K562 (cell line): ENCODE results near the gene ZNF18. TPM values are rescaled to one million over a fixed set of nuclear protein-coding genes. Genes with fewer than 3 reads are reported as not detected.

Experiments used
- ATAC-seq: fragments of 200-7000 bp; cut with Tn5 transposase; 3 replicates; pipeline ENCODE4 v1.9.1; 2020; ENCODE audit warnings: moderate library complexity
- BruUV-seq: library from RNA; stranded (reverse); fragments of 400-500 nt; replicated peaks from 2 replicates; lab custom pipeline; 2021; lab: Mats Ljungman, UMichigan
- CTCF ChIA-PET: fragments of 300-600 bp; formaldehyde crosslinking; extraction: SDS; loops from one replicate; lab custom pipeline; 2021; ENCODE audit warnings: low intra/inter-chr PET ratio; lab: Yijun Ruan, JAX
- POLR2A ChIA-PET: fragments of 300-600, 350-650 bp; sonication (Branson Sonifier 250); formaldehyde crosslinking; extraction: SDS; loops from one replicate; lab custom pipeline; 2021; ENCODE audit warnings: antibody characterized with exemption, inconsistent platforms; lab: Yijun Ruan, JAX
- DNase-seq, 4 experiments: peaks; one replicate each; pipeline versions ENCODE4 v3.0.0 to v3.0.0-alpha.2; 2011 to 2018; ENCODE audit warnings: low spot score in 3 of 4, mixed read lengths in 3 of 4; ENCODE audit errors: extremely low read depth in 1 of 4
- FAIRE-seq: peaks from 2 replicates; lab custom pipeline; 2011; peaks lifted over from hg19 to GRCh38; lab: Jason Lieb, UNC
- H2AFZ ChIP-seq: 2 replicates; pipeline ENCODE4 v1.6.0; 2011; ENCODE audit warnings: low read depth, low read length, control low read depth, inconsistent platforms
- H3K27ac ChIP-seq: fragments of 200-600 bp; 3 replicates; pipeline ENCODE4 v1.8.0; 2011; ENCODE audit warnings: low read depth, mild to moderate bottlenecking, control low read depth, inconsistent platforms, low read length, moderate library complexity, mixed read lengths; ENCODE audit errors: extremely low read depth
- H3K27me3 ChIP-seq, 2 experiments: fragments of 300-600 bp in 1 of 2; 2 replicates in 1 of 2; 3 replicates in 1 of 2; pipeline versions ENCODE4 v1.6.0 to v1.8.0; 2011; ENCODE audit warnings: inconsistent platforms in 2 of 2, low read length in 2 of 2, mild to moderate bottlenecking in 1 of 2, mixed read lengths in 1 of 2, moderate library complexity in 1 of 2; ENCODE audit not compliant: control insufficient read depth in 2 of 2, insufficient read depth in 2 of 2
- H3K36me3 ChIP-seq: fragments of 300-600 bp; 3 replicates; pipeline ENCODE4 v1.8.0; 2011; ENCODE audit warnings: mild to moderate bottlenecking, low read length, inconsistent platforms; ENCODE audit not compliant: control insufficient read depth, insufficient read depth
- H3K4me1 ChIP-seq, 2 experiments: fragments of 200-600 bp in 1 of 2; replicated peaks in 1 of 2; 2 replicates in 1 of 2; 3 replicates in 1 of 2; pipeline versions ENCODE4 v1.5.1 to v1.8.0; 2011; ENCODE audit warnings: inconsistent platforms in 2 of 2, low read length in 2 of 2, mild to moderate bottlenecking in 1 of 2, mixed read lengths in 1 of 2, moderate library complexity in 1 of 2; ENCODE audit not compliant: control insufficient read depth in 2 of 2, insufficient read depth in 2 of 2
- H3K4me2 ChIP-seq: 2 replicates; pipeline ENCODE4 v1.6.1; 2011; ENCODE audit warnings: low read length, control low read depth, inconsistent platforms, mixed read lengths; ENCODE audit not compliant: insufficient read depth
- H3K4me3 ChIP-seq: fragments of 200-600 bp; sonication (generic), shearing (Covaris generic); 2 replicates; pipeline ENCODE4 v1.5.1; 2016; ENCODE audit warnings: control low read depth, inconsistent platforms
- H3K79me2 ChIP-seq: fragments of 200-600 bp; 3 replicates; pipeline ENCODE4 v1.8.0; 2011; ENCODE audit warnings: low read length, inconsistent platforms; ENCODE audit not compliant: control insufficient read depth, insufficient read depth
- H3K9ac ChIP-seq, 2 experiments: 2 replicates each; pipeline versions ENCODE4 v1.6.0 to v1.6.1; 2011; ENCODE audit warnings: low read depth in 2 of 2, low read length in 2 of 2, control low read depth in 1 of 2, inconsistent platforms in 1 of 2, mild to moderate bottlenecking in 1 of 2, mixed read lengths in 1 of 2; ENCODE audit not compliant: insufficient read depth in 1 of 2
- H3K9me1 ChIP-seq: one replicate; pipeline ENCODE4 v1.6.0; 2011; ENCODE audit warnings: inconsistent platforms, mild to moderate bottlenecking, low read length, moderate library complexity; ENCODE audit not compliant: control insufficient read depth, insufficient read depth
- H3K9me3 ChIP-seq: replicated peaks from 2 replicates; pipeline ENCODE4 v1.5.1; 2011; ENCODE audit warnings: low read depth, low read length, inconsistent platforms; ENCODE audit not compliant: control insufficient read depth, insufficient read depth
- H4K20me1 ChIP-seq: replicated peaks from 2 replicates; pipeline ENCODE4 v1.6.1; 2011; ENCODE audit warnings: low read length, inconsistent platforms, mixed read lengths; ENCODE audit not compliant: control insufficient read depth, insufficient read depth
- CTCF ChIP-seq, 3 experiments: IDR thresholded peaks in 2 of 3; conservative IDR thresholded peaks in 1 of 3; 2 replicates each; pipeline ENCODE4 v1.5.1; 2011 to 2012; ENCODE audit warnings: low read length in 3 of 3, mild to moderate bottlenecking in 3 of 3, control low read depth in 2 of 3, improper control_type of control experiment in 1 of 3, inconsistent platforms in 1 of 3, low read depth in 1 of 3, mixed read lengths in 1 of 3, moderate library complexity in 1 of 3; ENCODE audit not compliant: insufficient read depth in 2 of 3
- HMG20B ChIP-seq: fragments of 250-450 bp; sonication (Bioruptor Pico); IDR thresholded peaks from 2 replicates; pipeline ENCODE4 v1.5.0; 2021; ENCODE audit warnings: mild to moderate bottlenecking
- ZNF197 ChIP-seq: fragments of 200-800 bp; sonication (Bioruptor generic); IDR thresholded peaks from 2 replicates; pipeline ENCODE4 v1.6.1; 2016; ENCODE audit warnings: low read depth, missing genetic modification characterization, missing compliant biosample characterization
- ZNF408 ChIP-seq: fragments of 250-450 bp; sonication (Bioruptor Pico); IDR thresholded peaks from 2 replicates; pipeline ENCODE4 v1.4.0; 2020; ENCODE audit warnings: low read depth, mild to moderate bottlenecking, moderate library complexity
- WGBS: fragments of 100-300 bp; shearing (Covaris generic); methylation state at CpG from one replicate; pipeline ENCODE4 v1.1.6; 2016; ENCODE audit warnings: low coverage, mixed read lengths; ENCODE audit not compliant: insufficient coverage; ENCODE audit errors: missing lambda C conversion rate; 5-methylcytosine and 5-hydroxymethylcytosine counted together
- in situ Hi-C: fragments of 300-500 bp; cut with MboI; formaldehyde crosslinking; loops from 4 replicates; pipeline ENCODE4 v1.15.0; 2018; ENCODE audit warnings: inconsistent platforms, mixed read lengths
- intact Hi-C: fragments of 100-400 bp; cut with micrococcal nuclease; formaldehyde crosslinking; loops from 2 replicates; pipeline ENCODE4 v1.14.2; 2022
- polyA plus RNA-seq, 8 experiments: library from polyadenylated mRNA; depleted of rRNA in 4 of 8; stranded (reverse) in 5 of 8; unstranded in 3 of 8; fragments of >200 nt; fragmentation: Nextera tagmentation in 2 of 8; fragmentation: Illumina TruSeq in 1 of 8; extraction: Ambion mirVana in 2 of 8; extraction: Trizol in 1 of 8; gene quantifications; 2 replicates each; pipeline versions ENCODE4 v1.2.1 to v1.2.3, GENCODE V29; 2011 to 2014; ENCODE audit warnings: inconsistent platforms in 1 of 8, missing spikeins in 1 of 8
- total RNA-seq, 7 experiments: library from RNA; depleted of rRNA in 6 of 7; stranded (reverse); fragments of >200 nt in 6 of 7; fragmentation: Illumina TruSeq in 2 of 7; extraction: Trizol in 2 of 7; gene quantifications; 2 replicates each; pipeline versions ENCODE4 v1.2.1 to v1.2.3, GENCODE V29; 2011 to 2021; ENCODE audit warnings: low replicate concordance in 1 of 7

Gene ZNF18
- total and polyA plus RNA-seq, 9 of the 15 experiments (the other 6 are each of a cell fraction or from before 2014, with no cell fraction given): 1.1 to 5.0 (median 3.4) TPM

GRCh38 chr17:11981862-11982261, 15.4 kb downstream of the ZNF18 start:
- Histone ChIP-seq H3K9me1 (no peaks in the 10 kb centered on the region), H3K4me3 (no peak overlapping the region), H3K36me3 (no peaks in the 10 kb centered on the region), H3K9me3 (no peaks in the 10 kb centered on the region), H3K4me2 (no peak overlapping the region), H4K20me1 (no peaks in the 10 kb centered on the region), H3K4me1 (no peaks in the 10 kb centered on the region), H3K79me2 (no peaks in the 10 kb centered on the region), H2AFZ (no peak overlapping the region), H3K27ac (no peak overlapping the region), H3K9ac (no peak overlapping the region), H3K27me3 (no peaks in the 10 kb centered on the region)
- DNase-seq (no peak), ATAC-seq (no peak), FAIRE-seq (no peak)
- no TSS peak for BruUV-seq
- 57% methylated on average over 2 of the region's 4 CpGs for WGBS
- ChIA-PET CTCF (interaction anchor here (0.7 kb wide), 1 partner anchor 1126 kb away, joined by 3 read pairs; no protein-coding TSS in a partner anchor), POLR2A (no interaction called here)
- intact Hi-C loops: loop anchor here (10.0 kb wide), 1 partner anchor 87 kb away; no protein-coding TSS in a partner anchor
- TF ChIP-seq HMG20B (CRISPR knock-in tag): no peak
- in situ Hi-C loops: loop anchor here (25.0 kb wide), 1 partner anchor 1095 kb away; no protein-coding TSS in a partner anchor

- Histone ChIP-seq H2AFZ (no peak overlapping the region), H3K9me3 (no peaks in the 10 kb centered on the region), H3K4me1 (no peaks in the 10 kb centered on the region), H3K36me3 (no peaks in the 10 kb centered on the region), H3K9ac (no peak overlapping the region), H3K4me3 (no peak overlapping the region), H3K4me2 (no peak overlapping the region), H3K27me3 (no peaks in the 10 kb centered on the region), H3K79me2 (no peaks in the 10 kb centered on the region), H3K27ac (no peak overlapping the region), H4K20me1 (no peaks in the 10 kb centered on the region), H3K9me1 (no peaks in the 10 kb centered on the region)
- POLR2A ChIA-PET: no interaction called here
- DNase-seq: peak in 3 of 4 experiments; percentile 8 to 9 (median 9)
- BruUV-seq: no TSS peak
- FAIRE-seq: no peak
- ATAC-seq: no peak
- CTCF ChIA-PET: interaction anchor here (0.6 kb wide), 1 partner anchor 1238 kb away, joined by 7 read pairs; no protein-coding TSS in a partner anchor
- WGBS: 83% methylated on average over 2 of the region's 2 CpGs
- TF ChIP-seq CTCF (IDR thresholded peaks at IDR 0.05 in 2 of 3, conservative IDR thresholded peaks at IDR 0.05 in 1 of 3; ENCODE audit: insufficient read depth in 2 of 3, low read depth in 1 of 3, low read length in 3 of 3) (peak in 2 of 3 experiments; percentile 31 to 39; a peak in 2 of 6 replicates), ZNF408 (CRISPR knock-in tag) (no peak), ZNF197 (CRISPR knock-in tag) (no peak)
- in situ Hi-C loops: loop anchor here (25.0 kb wide), 1 partner anchor 1094 kb away; no protein-coding TSS in a partner anchor
- intact Hi-C loops: loop anchor here (10.0 kb wide), 1 partner anchor 86 kb away; no protein-coding TSS in a partner anchor
These were observed 16.5 kb downstream of the ZNF18 start for GRCh38 chr17:11980813-11981212.
